Keratinocyte (primary cell): Measurements from ENCODE around the gene ZNF729. TPM values are rescaled to one million over a fixed set of nuclear protein-coding genes. Genes with fewer than 3 reads are reported as not detected.

ENCODE experiments used
- DNase-seq: peaks from one replicate; pipeline ENCODE4 v3.0.0-alpha.2; 2011; ENCODE audit warnings: low read depth, missing footprints, low spot score
- FAIRE-seq: peaks from 2 replicates; lab custom pipeline; 2011; peaks lifted over from hg19 to GRCh38; lab: Jason Lieb, UNC
- H2AFZ ChIP-seq: 2 replicates; pipeline ENCODE4 v1.6.0; 2012; ENCODE audit warnings: low read length, control low read depth, inconsistent platforms; ENCODE audit not compliant: control insufficient read depth
- H3K27ac ChIP-seq: 2 replicates; pipeline ENCODE4 v1.5.1; 2011; ENCODE audit warnings: low read length; ENCODE audit not compliant: control insufficient read depth, insufficient read depth
- H3K27me3 ChIP-seq: 3 replicates; pipeline ENCODE4 v1.6.0; 2011; ENCODE audit warnings: low read length; ENCODE audit not compliant: control insufficient read depth, insufficient read depth; ENCODE audit errors: extremely low read depth
- H3K36me3 ChIP-seq, 2 experiments: 2 replicates in 1 of 2; 3 replicates in 1 of 2; pipeline ENCODE4 v1.5.1; 2011; ENCODE audit warnings: low read length in 2 of 2, mild to moderate bottlenecking in 1 of 2; ENCODE audit not compliant: control insufficient read depth in 2 of 2, insufficient read depth in 2 of 2; ENCODE audit errors: extremely low read depth in 1 of 2
- H3K4me1 ChIP-seq: 3 replicates; pipeline ENCODE4 v1.5.1; 2011; ENCODE audit warnings: low read length; ENCODE audit not compliant: control insufficient read depth, insufficient read depth; ENCODE audit errors: extremely low read depth
- H3K4me2 ChIP-seq: 3 replicates; pipeline ENCODE4 v1.6.0; 2011; ENCODE audit warnings: low read depth, low read length; ENCODE audit not compliant: control insufficient read depth, insufficient read depth; ENCODE audit errors: extremely low read depth
- H3K4me3 ChIP-seq, 3 experiments: fragments of 200-600 bp in 1 of 3; sonication (generic) in 1 of 3; 2 replicates in 2 of 3; 3 replicates in 1 of 3; pipeline ENCODE4 v1.5.1; 2011 to 2016; ENCODE audit warnings: low read length in 3 of 3, mild to moderate bottlenecking in 3 of 3, control low read depth in 2 of 3, inconsistent platforms in 1 of 3, low read depth in 1 of 3, mixed read lengths in 1 of 3, mixed run types in 1 of 3, moderate library complexity in 1 of 3; ENCODE audit not compliant: control insufficient read depth in 2 of 3, insufficient read depth in 2 of 3; ENCODE audit errors: extremely low read depth in 1 of 3
- H3K79me2 ChIP-seq: 2 replicates; pipeline ENCODE4 v1.6.0; 2012; ENCODE audit warnings: low read length; ENCODE audit not compliant: control insufficient read depth, insufficient read depth
- H3K9ac ChIP-seq: 3 replicates; pipeline ENCODE4 v1.6.0; 2011; ENCODE audit warnings: low read length; ENCODE audit not compliant: control insufficient read depth, insufficient read depth; ENCODE audit errors: extremely low read depth
- H3K9me1 ChIP-seq: 3 replicates; pipeline ENCODE4 v1.6.0; 2011; ENCODE audit warnings: low read length; ENCODE audit not compliant: control insufficient read depth, insufficient read depth; ENCODE audit errors: extremely low read depth
- H3K9me3 ChIP-seq: 2 replicates; pipeline ENCODE4 v1.5.1; 2012; ENCODE audit warnings: low read depth, low read length; ENCODE audit not compliant: control insufficient read depth
- H4K20me1 ChIP-seq: 3 replicates; pipeline ENCODE4 v1.6.0; 2011; ENCODE audit warnings: low read length; ENCODE audit not compliant: control insufficient read depth, insufficient read depth; ENCODE audit errors: extremely low read depth
- EZH2 ChIP-seq: IDR thresholded peaks from one replicate; pipeline ENCODE4 v1.6.1; 2012; ENCODE audit warnings: inconsistent platforms, mild to moderate bottlenecking, low read length, moderate library complexity
- dilution Hi-C: fragments of 300-500 bp; cut with MboI; formaldehyde crosslinking; loops from one replicate; pipeline ENCODE4 v1.7.0; 2020; ENCODE audit warnings: low sequenced_read_pairs; ENCODE audit not compliant: extremely low pct_ligation_motif_present
- polyA plus RNA-seq, 5 experiments: library from polyadenylated mRNA; depleted of rRNA in 3 of 5; stranded (reverse) in 3 of 5; stranded (forward) in 1 of 5; unstranded in 1 of 5; fragments of >200 nt; gene quantifications; 1 replicate in 1 of 5; 2 replicates in 3 of 5; 3 replicates in 1 of 5; pipeline versions ENCODE4 v1.2.1 to v1.2.3, GENCODE V29; 2011 to 2012; ENCODE audit warnings: missing spikeins in 2 of 5, low read depth in 1 of 5, low replicate concordance in 1 of 5
- small RNA-seq, 3 experiments: library from RNA; depleted of rRNA; stranded (forward); fragments of <200 nt; gene quantifications; one replicate each; pipeline ENCODE3, GENCODE V24; 2012; ENCODE audit warnings: low read depth in 3 of 3, low replicate concordance in 1 of 3; ENCODE audit not compliant: insufficient read length in 3 of 3
- TF ChIP-seq, protein P1 (sequence below), 3 experiments: IDR thresholded peaks in 1 of 3; conservative IDR thresholded peaks in 1 of 3; optimal IDR thresholded peaks in 1 of 3; 2 replicates in 2 of 3; 3 replicates in 1 of 3; pipeline versions ENCODE3 to v1.5.1; 2011; ENCODE audit warnings: low read length in 3 of 3, mild to moderate bottlenecking in 3 of 3, moderate library complexity in 2 of 3, control low read depth in 1 of 3, inconsistent platforms in 1 of 3; ENCODE audit not compliant: insufficient read depth in 2 of 3; ENCODE audit errors: extremely low read depth in 1 of 3

ZNF729 gene
- polyA plus RNA-seq, 1 donor (not counting 4 experiments of a cell fraction or from before 2014, with no cell fraction given) = not detected

DNA sequence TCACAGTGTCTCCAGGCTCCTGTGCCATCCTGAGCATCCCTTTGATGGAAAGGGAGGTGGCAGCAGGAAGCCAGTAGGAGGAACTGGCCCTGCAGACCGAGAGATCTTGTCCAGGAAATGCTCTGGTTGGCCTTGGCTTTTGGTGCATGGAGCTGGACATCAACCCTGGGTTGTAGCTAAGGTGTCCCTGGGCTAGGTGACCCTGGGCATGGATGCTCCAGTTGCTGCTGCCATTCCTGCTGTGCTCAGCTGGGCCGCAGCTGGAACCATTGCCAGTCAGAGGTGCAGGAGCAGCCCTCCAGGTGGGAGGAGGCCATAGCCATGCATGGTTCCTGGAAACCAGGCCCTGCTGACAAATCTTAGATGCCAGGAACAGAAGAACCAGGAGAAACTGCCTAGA is 68.4 kb downstream of the ZNF729 start:
- Histone ChIP-seq H3K9me1 (no peaks in the 10 kb centered on the region), H3K9ac (no peak overlapping the region), H4K20me1 (no peaks in the 10 kb centered on the region), H3K4me2 (no peak overlapping the region), H3K4me1 (no peaks in the 10 kb centered on the region), H3K79me2 (no peaks in the 10 kb centered on the region), H3K4me3 (no peak overlapping the region), H3K27me3 (no peaks in the 10 kb centered on the region), H3K36me3 (no peaks in the 10 kb centered on the region), H3K27ac (no peak overlapping the region), H3K9me3 (peaks cover 7% of the 10 kb centered on the region), H2AFZ (no peak overlapping the region)
- DNase-seq (no peak), FAIRE-seq (no peak)
- TF ChIP-seq, protein P1, sequence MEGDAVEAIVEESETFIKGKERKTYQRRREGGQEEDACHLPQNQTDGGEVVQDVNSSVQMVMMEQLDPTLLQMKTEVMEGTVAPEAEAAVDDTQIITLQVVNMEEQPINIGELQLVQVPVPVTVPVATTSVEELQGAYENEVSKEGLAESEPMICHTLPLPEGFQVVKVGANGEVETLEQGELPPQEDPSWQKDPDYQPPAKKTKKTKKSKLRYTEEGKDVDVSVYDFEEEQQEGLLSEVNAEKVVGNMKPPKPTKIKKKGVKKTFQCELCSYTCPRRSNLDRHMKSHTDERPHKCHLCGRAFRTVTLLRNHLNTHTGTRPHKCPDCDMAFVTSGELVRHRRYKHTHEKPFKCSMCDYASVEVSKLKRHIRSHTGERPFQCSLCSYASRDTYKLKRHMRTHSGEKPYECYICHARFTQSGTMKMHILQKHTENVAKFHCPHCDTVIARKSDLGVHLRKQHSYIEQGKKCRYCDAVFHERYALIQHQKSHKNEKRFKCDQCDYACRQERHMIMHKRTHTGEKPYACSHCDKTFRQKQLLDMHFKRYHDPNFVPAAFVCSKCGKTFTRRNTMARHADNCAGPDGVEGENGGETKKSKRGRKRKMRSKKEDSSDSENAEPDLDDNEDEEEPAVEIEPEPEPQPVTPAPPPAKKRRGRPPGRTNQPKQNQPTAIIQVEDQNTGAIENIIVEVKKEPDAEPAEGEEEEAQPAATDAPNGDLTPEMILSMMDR (optimal IDR thresholded peaks at IDR 0.05 in 1 of 3, IDR thresholded peaks at IDR 0.05 in 1 of 3, conservative IDR thresholded peaks at IDR 0.05 in 1 of 3; ENCODE audit: extremely low read depth in 1 of 3, insufficient read depth in 2 of 3, low read length in 3 of 3) = no peak
- TF ChIP-seq EZH2 = no peak
- dilution Hi-C loops = no loop called here

Small RNA genes within 50 kb of the gene (small RNA-seq; reads per million reads assigned to genes)
- gene AC011494.1 = 0 reads per million in 3 experiments

Other genes starting within 250 kb of the ZNF729 start
- gene ZNF257, start 234.0 kb upstream of the ZNF729 start, polyA plus RNA-seq = 1.00 to 1.6 TPM (median 1.4 TPM) in 3 replicates
- gene ZNF676, start 89.5 kb upstream of the ZNF729 start, polyA plus RNA-seq = 0.08 to 0.14 TPM in 2 of 3 replicates, not detected in the other
- gene ZNF98, start 135.9 kb downstream of the ZNF729 start, polyA plus RNA-seq = 0.03 TPM in 1 of 3 replicates, not detected in the others